BLaER1 (cell line): Measurements from ENCODE around the gene TMEM144.

ENCODE experiments used
- H3K27ac ChIP-seq: shearing (Covaris generic); formaldehyde crosslinking; 2 replicates; pipeline ENCODE4 v1.8.1; 2022
- H3K27me3 ChIP-seq: shearing (Covaris generic); formaldehyde crosslinking; 2 replicates; pipeline ENCODE4 v1.8.1; 2022
- H3K36me3 ChIP-seq: shearing (Covaris generic); formaldehyde crosslinking; 2 replicates; pipeline ENCODE4 v1.8.1; 2022
- H3K4me1 ChIP-seq: shearing (Covaris generic); formaldehyde crosslinking; 2 replicates; pipeline ENCODE4 v1.8.1; 2022
- H3K4me2 ChIP-seq: shearing (Covaris generic); formaldehyde crosslinking; 2 replicates; pipeline ENCODE4 v1.8.1; 2022
- H3K4me3 ChIP-seq: shearing (Covaris generic); formaldehyde crosslinking; 2 replicates; pipeline ENCODE4 v1.8.1; 2022
- H3K9ac ChIP-seq: shearing (Covaris generic); formaldehyde crosslinking; 2 replicates; pipeline ENCODE4 v1.8.1; 2022
- H3K9me3 ChIP-seq: shearing (Covaris generic); formaldehyde crosslinking; 2 replicates; pipeline ENCODE4 v1.8.1; 2022
- H4K20me1 ChIP-seq: shearing (Covaris generic); formaldehyde crosslinking; 2 replicates; pipeline ENCODE4 v1.8.1; 2022
- Cebpa-rat ChIP-seq: shearing (Covaris generic); IDR thresholded peaks from 2 replicates; pipeline ENCODE4 v1.8.1; 2022

TMEM144 gene

GRCh38 chr4:158292156-158292555 lies 81.9 kb downstream of the TMEM144 start:
- TF ChIP-seq Cebpa-rat = no peak
- no peaks in the 10 kb centered on the region for H3K4me1 ChIP-seq
- no peak overlapping the region for H3K4me2 ChIP-seq
- no peak overlapping the region for H3K9ac ChIP-seq
- H3K9me3 ChIP-seq = peaks cover 28% of the 10 kb centered on the region
- H3K27ac ChIP-seq = no peak overlapping the region
- H3K4me3 ChIP-seq = no peak overlapping the region
- H4K20me1 ChIP-seq = no peaks in the 10 kb centered on the region
- H3K36me3 ChIP-seq = no peaks in the 10 kb centered on the region
- no peaks in the 10 kb centered on the region for H3K27me3 ChIP-seq

- Histone ChIP-seq H3K27ac (no peak overlapping the region), H3K9ac (no peak overlapping the region), H4K20me1 (no peaks in the 10 kb centered on the region), H3K36me3 (no peaks in the 10 kb centered on the region), H3K9me3 (peaks cover 36% of the 10 kb centered on the region), H3K4me2 (no peak overlapping the region), H3K27me3 (no peaks in the 10 kb centered on the region), H3K4me1 (no peaks in the 10 kb centered on the region), H3K4me3 (no peak overlapping the region)
- TF ChIP-seq Cebpa-rat = no peak
Observed at GRCh38 chr4:158295053-158295452, 84.8 kb downstream of the TMEM144 start.

GRCh38 chr4:158297866-158298265 lies 87.6 kb downstream of the TMEM144 start:
- no peak overlapping the region for H3K27ac ChIP-seq
- no peak overlapping the region for H3K9ac ChIP-seq
- no peaks in the 10 kb centered on the region for H3K36me3 ChIP-seq
- no peaks in the 10 kb centered on the region for H4K20me1 ChIP-seq
- no peaks in the 10 kb centered on the region for H3K4me1 ChIP-seq
- H3K4me2 ChIP-seq = no peak overlapping the region
- no peaks in the 10 kb centered on the region for H3K27me3 ChIP-seq
- peaks cover 21% of the 10 kb centered on the region for H3K9me3 ChIP-seq
- no peak for TF ChIP-seq Cebpa-rat
- H3K4me3 ChIP-seq = no peak overlapping the region

GRCh38 chr4:158299459-158300007 lies 89.2 kb downstream of the TMEM144 start:
- no peaks in the 10 kb centered on the region for H3K36me3 ChIP-seq
- H3K27ac ChIP-seq = no peak overlapping the region
- no peaks in the 10 kb centered on the region for H4K20me1 ChIP-seq
- no peaks in the 10 kb centered on the region for H3K4me1 ChIP-seq
- no peaks in the 10 kb centered on the region for H3K27me3 ChIP-seq
- H3K4me3 ChIP-seq = no peak overlapping the region
- no peak for TF ChIP-seq Cebpa-rat
- no peak overlapping the region for H3K4me2 ChIP-seq
- no peak overlapping the region for H3K9ac ChIP-seq
- peaks cover 8% of the 10 kb centered on the region for H3K9me3 ChIP-seq

DNA sequence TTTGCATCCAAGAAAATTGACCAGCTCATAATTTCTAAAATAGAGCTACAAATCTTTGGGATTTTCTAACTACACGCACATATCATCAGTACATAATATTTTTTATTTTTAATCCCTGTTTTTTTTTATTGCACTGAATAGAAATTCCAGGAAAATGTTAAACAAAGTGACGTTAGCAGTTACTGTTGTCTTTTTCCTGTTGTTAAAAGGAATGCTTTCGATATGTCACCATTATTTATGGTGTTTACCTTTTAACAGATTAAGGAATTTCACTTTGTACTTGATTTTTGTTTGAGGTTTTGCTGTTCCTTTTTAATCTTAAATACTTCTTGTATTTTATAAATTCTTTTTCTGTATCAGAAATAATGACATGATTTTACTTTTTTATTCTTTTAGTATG lies 89.7 kb downstream of the TMEM144 start:
- Histone ChIP-seq H3K9me3 (peaks cover 8% of the 10 kb centered on the region), H3K36me3 (no peaks in the 10 kb centered on the region), H3K4me1 (no peaks in the 10 kb centered on the region), H4K20me1 (no peaks in the 10 kb centered on the region), H3K4me3 (no peak overlapping the region), H3K9ac (no peak overlapping the region), H3K27me3 (no peaks in the 10 kb centered on the region), H3K27ac (no peak overlapping the region), H3K4me2 (no peak overlapping the region)
- TF ChIP-seq Cebpa-rat = no peak

GRCh38 chr4:158302076-158302866 lies 92.0 kb downstream of the TMEM144 start:
- Histone ChIP-seq H3K9ac (no peak overlapping the region), H3K36me3 (no peaks in the 10 kb centered on the region), H3K4me3 (no peak overlapping the region), H3K27me3 (no peaks in the 10 kb centered on the region), H3K4me2 (no peak overlapping the region), H4K20me1 (no peaks in the 10 kb centered on the region), H3K27ac (no peak overlapping the region), H3K4me1 (no peaks in the 10 kb centered on the region), H3K9me3 (peaks cover 8% of the 10 kb centered on the region)
- TF ChIP-seq Cebpa-rat = no peak

- H3K36me3 ChIP-seq = no peaks in the 10 kb centered on the region
- H3K9me3 ChIP-seq = no peaks in the 10 kb centered on the region; the same call in 1 of the 2 replicates
- H3K4me3 ChIP-seq = no peak overlapping the region
- H3K4me1 ChIP-seq = no peaks in the 10 kb centered on the region
- H3K9ac ChIP-seq = no peak overlapping the region
- no peaks in the 10 kb centered on the region for H4K20me1 ChIP-seq
- H3K4me2 ChIP-seq = no peak overlapping the region
- no peaks in the 10 kb centered on the region for H3K27me3 ChIP-seq
- no peak overlapping the region for H3K27ac ChIP-seq
- no peak for TF ChIP-seq Cebpa-rat
Observed at GRCh38 chr4:158304694-158305093, 94.4 kb downstream of the TMEM144 start.
